Astrocyte (in vitro differentiated cells and primary cell): ENCODE measurements around the gene CADM4.

Experiments
- CTCF ChIP-seq: IDR thresholded peaks from 2 replicates; pipeline ENCODE4 v1.5.1; 2011; ENCODE audit warnings: low read depth, mild to moderate bottlenecking, inconsistent platforms, low read length, moderate library complexity; ENCODE audit not compliant: insufficient read depth
- EZH2 ChIP-seq: IDR thresholded peaks from 2 replicates; pipeline ENCODE4 v1.6.1; 2012; ENCODE audit warnings: mild to moderate bottlenecking, low read length, inconsistent platforms; ENCODE audit not compliant: insufficient read depth

GRCh38 chr19:43596842-43597461 lies 42.7 kb downstream of the CADM4 start:
- TF ChIP-seq CTCF: no peak
- no peak for TF ChIP-seq EZH2
